Inflammatory macrophage (primary cell): ENCODE results near the gene DNAJB4.
"Not testable (repeated sequence)": the region's sequence is repeated elsewhere in the genome, so short reads cannot be mapped to it uniquely, and the experiment has no call there.

Source experiments
- DNase-seq, 2 donors: peaks; one replicate each; pipeline ENCODE4 v3.0.0-alpha.2; 2020 to 2022

Gene DNAJB4

GRCh38 chr1:78040484-78041089, 35.8 kb downstream of the DNAJB4 start:
- DNase-seq, result no peak

- no peak for DNase-seq
Observed at GRCh38 chr1:78043436-78043835, 38.7 kb downstream of the DNAJB4 start.

GRCh38 chr1:78044796-78045562, 40.2 kb downstream of the DNAJB4 start:
- no peak for DNase-seq

GRCh38 chr1:78045563-78045925, 40.8 kb downstream of the DNAJB4 start:
- no peak for DNase-seq

GRCh38 chr1:78045926-78046778, 41.4 kb downstream of the DNAJB4 start, which contains the start of gene GIPC2:
Gene GIPC2 (plus strand): TSS chr1:78045966. CDS start chr1:78046095, 129 bp downstream.
- no peak for DNase-seq

- no peak for DNase-seq
Observed at GRCh38 chr1:78047106-78047505, 42.4 kb downstream of the DNAJB4 start.

GRCh38 chr1:78047631-78048030, 42.9 kb downstream of the DNAJB4 start:
- no peak for DNase-seq

- DNase-seq, result no peak
Observed at GRCh38 chr1:78048446-78048845, 43.7 kb downstream of the DNAJB4 start.

GRCh38 chr1:78049396-78049795, 44.7 kb downstream of the DNAJB4 start:
- DNase-seq, result no peak

GRCh38 chr1:78051005-78051404, 46.3 kb downstream of the DNAJB4 start:
- DNase-seq, result no peak

- DNase-seq, result peak; percentile 21 to 26
Observed at GRCh38 chr1:78052685-78053405, 48.1 kb downstream of the DNAJB4 start.

GRCh38 chr1:78053498-78053897, 48.8 kb downstream of the DNAJB4 start:
- DNase-seq, result no peak

- DNase-seq, result no peak
Observed at GRCh38 chr1:78054559-78054958, 49.8 kb downstream of the DNAJB4 start.

- DNase-seq, result no peak
Observed at GRCh38 chr1:78054972-78055371, 50.2 kb downstream of the DNAJB4 start.

GRCh38 chr1:78055565-78056132, 50.9 kb downstream of the DNAJB4 start:
- no peak for DNase-seq

GRCh38 chr1:78058670-78059069, 53.9 kb downstream of the DNAJB4 start:
- no peak for DNase-seq

GRCh38 chr1:78060857-78061563, 56.3 kb downstream of the DNAJB4 start:
- no peak for DNase-seq

- DNase-seq, result no peak
Observed at GRCh38 chr1:78061825-78062523, 57.2 kb downstream of the DNAJB4 start.

- DNase-seq, result not testable (repeated sequence)
Observed at GRCh38 chr1:78064886-78065285, 60.1 kb downstream of the DNAJB4 start.
